Retina (tissue), 1 donor: Measurements from ENCODE around the gene DICER1.
"Not testable (repeated sequence)": the region's sequence is repeated elsewhere in the genome, so short reads cannot be mapped to it uniquely, and the experiment has no call there.

Experiments used
- DNase-seq: peaks from one replicate; pipeline ENCODE4 v3.0.0-alpha.2; 2016

The DICER1 gene

DNA sequence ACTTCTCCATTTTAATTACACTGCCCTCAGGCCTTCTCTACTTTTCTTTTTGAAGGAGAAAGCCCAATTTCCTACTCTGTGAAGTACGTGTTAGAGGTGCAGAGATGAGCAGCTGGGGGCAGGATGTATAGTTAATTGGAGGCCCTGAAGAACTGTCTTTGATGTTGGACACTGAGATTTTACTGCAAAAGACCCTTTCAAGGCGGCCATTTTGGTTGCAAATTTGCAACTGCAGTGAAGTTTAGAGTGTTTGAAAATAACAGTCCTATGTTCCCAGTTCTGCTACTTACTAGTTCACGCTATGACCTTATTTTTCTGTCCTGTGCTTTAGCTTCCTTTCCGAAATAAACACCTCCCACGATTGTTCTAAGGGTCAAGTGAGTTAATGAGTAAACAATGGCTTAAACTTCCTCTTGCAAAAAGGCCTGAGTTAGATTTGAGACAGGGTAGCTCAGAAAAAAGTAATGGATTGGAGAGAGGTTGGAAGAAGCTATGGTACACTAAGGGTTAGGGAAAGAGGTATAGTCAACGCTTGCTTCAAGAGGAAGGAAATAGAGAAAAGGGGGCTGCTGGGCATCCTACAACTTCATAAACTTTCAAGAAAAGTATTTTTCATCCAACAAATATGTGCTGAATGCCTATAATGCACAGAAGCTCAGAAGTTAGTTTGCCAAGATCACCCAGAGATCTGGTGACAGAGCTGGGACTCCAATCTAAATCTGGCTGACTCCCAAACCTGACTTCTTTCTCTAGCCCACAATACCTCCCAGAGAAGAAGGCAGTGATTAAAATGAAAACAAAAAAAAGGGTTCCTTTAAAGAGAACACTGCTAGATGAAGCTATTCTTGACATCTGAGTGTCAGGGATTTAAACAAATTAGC is 26.4 kb upstream of the DICER1 start:
- no peak for DNase-seq

DNA sequence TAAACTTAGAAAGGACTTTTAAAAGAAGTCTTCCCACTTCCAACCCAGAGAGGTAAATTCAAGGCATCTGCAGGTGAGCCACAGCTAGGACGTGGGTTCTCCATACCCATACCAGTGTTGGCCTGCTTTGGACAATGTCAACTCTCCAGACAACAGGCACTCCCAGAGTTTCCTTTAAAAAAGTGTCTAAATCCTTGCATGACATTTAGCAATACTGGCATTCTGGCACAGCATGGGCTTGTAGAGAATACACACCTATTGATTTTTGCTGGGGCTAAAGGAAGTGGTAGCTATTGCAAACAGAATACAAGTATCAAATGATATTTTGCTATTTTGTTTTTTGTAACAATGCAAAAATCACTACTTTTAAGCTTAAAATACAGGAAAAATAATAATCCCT is 25.8 kb upstream of the DICER1 start:
- DNase-seq: no peak

DNA sequence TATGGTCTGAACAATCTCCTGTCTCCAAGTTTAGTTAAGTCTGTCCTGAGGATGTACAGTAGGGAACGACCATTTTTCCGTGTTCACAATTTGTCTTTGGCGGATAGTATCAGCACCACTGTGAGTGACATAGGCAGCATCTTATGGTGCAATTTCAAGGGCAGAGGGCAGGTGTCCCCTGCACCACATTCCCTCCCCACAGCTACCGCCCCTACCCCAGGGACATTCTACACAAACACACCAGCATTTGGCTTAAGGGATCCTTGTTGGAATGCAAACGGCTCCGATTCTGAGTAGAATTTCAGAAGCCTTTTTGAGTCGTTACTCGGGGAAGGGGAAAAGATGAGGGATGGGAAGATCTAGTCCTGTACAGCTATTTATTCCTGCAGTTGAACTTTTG is 25.1 kb upstream of the DICER1 start:
- DNase-seq: no peak

DNA sequence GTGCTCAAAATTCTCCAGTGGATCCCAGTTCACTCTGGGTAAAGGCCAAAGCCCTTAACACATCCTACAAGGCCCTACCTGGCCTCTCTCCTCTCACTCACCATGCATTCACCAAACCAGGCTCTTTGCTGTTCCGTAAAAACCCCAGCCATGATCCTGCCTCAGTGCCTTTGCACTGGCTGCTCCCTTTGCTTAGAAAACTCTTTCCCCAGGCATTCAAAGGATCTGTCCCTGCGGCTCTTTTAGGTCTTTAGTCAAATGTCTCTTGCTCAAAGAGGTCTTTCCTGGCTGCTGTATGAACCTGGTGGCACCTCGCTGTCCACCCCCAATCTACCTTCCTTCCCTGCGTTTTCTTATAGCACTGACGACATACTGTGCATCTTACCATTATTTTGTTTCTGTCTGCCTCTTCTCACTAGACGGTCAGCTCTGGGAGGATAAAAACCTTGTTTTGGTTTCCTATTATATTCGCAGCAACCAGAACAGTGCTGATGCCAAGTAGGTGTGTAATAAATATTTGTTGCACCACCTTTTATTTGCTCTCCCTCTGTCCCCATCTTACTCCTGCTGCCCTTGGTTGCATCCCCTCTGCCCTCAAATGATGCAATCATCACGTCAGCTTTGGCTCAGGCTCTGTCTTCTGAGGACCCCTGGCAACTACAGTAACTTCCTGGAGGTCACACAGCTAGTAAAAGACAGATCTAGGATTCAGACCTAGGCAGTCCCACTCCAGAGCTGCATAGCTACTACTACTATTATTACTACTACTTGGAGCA is 23.8 kb upstream of the DICER1 start:
- no peak for DNase-seq

DNA sequence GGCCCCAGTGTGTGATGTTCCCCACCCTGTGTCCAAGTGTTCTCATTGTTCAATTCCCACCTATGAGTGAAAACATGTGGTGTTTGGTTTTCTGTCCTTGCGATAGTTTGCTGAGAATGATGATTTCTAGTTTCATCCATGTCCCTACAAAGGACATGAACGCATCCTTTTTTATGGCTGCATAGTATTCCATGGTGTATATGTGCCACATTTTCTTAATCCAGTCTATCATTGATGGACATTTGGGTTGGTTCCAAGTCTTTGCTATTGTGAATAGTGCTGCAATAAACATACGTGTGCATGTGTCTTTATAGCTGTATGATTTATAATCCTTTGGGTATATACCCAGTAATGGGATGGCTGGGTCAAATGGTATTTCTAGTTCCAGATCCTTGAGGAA is 18.3 kb upstream of the DICER1 start:
- DNase-seq: not testable (repeated sequence)

DNA sequence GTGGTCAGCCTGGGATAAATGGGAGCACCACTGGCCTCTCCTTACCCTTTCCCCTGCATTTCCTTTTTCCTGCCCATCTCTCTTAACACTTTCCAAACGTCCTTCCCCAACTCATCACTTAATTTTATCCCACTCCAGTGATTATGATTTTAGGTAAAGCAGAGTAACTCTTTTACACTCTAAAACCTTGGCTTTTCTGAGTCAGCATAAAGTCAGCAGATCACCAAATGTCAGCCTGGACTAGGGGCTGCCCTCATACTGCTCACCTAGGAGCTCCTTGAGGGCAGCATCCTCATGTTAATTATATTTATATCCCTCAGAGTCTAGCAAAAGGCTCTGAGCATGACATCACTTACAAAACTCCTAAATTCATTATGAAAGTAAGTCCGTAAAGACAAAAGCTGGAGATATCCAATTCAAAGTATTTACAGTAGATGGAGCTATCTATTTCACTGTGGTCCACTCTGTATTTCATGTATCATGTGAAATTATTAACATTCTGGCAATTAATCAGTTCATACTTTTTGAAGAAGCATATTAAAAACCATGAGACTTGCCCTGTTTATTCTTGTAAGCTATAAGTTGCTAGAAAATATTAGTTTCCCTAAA is 17.0 kb upstream of the DICER1 start:
- DNase-seq: no peak

DNA sequence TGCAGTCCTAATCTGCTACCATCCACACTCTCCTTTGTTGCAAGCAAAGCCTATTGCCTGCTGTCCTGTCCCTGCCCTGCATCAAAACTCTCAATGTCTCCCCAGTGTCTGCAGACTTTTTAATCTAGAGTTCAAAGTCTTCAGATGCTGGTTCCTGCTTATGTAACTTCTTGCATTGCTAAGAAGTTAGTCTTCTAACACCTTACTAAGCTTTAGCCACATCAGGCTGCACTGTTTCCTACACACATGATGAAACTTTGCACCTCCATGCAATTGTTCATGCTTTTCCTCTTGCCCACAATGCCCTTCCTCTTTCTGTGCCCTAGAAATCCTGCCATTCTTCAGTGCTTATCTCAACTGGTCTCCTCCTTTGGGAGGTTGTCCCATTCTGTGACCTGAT is 16.2 kb upstream of the DICER1 start:
- DNase-seq: no peak

DNA sequence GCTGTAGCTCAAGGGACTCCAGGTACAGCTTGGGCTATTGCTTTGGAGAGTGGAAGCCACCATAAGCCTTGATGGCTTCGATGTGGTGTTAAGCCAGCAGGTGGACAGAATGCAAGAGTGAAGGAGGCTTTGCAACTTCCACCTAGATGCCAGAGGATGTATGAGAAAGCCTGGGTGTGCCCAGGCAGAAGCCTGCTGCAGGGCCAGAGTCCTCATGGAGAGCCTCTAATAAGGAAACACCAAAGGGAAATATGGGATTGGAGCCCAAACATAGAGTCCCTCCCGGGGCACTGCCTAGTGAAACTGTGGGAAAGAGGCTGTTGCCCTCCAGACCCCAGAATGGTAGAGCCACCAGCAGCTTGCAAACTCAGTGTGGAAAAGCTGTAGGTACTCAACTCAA is 9.8 kb upstream of the DICER1 start:
- no peak for DNase-seq

DNA sequence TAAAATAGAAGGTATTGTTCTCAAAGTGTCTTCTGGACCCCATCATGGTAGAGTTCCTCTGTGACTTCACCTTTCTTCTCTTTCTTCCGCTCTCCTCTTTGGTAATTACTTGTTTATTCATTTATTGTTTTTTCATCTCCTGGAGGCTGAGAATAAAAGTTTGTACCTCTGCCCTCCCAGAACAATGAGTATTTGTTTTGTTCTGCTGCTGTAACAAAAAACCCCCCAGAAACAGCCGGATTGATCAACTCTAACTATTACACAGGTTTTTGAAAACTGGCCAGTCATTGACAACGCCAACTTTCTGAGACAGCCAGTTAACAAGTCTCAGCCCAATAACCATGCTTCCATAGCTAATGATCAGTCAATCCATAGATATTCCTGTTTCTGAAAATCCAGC is 8.2 kb upstream of the DICER1 start:
- no peak for DNase-seq

DNA sequence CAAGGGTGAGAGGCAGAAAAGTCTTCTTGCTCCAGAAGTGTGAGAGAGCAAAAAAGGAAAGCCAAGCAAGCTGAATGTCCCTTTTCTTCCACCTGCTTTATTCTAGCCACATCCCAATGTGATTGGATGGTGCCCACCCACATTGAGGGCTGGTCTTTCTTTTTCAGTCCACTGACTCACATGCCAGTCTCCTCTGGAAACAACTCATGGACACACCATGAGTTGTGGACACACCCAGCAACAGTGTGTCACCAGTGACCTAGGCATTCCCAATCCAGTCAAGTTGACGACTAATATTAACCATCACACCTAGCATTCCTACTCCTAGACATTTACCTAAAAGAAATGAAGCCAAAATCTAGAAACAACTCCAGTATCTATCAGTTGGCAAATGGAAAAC is 7.2 kb upstream of the DICER1 start:
- DNase-seq: no peak

DNA sequence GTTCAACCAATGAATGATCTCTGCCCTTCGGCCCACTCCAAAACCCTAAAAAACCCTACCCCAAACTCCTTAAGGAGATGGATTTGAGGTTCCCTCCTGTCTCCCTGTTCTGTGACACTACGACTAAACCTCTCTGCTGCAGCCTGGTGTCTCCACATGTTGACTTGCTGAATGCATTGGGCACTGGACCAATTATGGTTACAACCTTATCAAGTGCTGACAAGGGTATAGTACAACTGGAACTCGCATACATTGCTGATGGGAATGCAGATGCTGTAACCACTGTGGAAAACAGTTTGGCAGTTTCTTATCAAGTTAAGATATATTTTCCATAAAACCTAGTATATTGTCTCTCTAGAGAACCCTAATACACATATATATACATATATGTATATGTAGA is 6.3 kb upstream of the DICER1 start:
- no peak for DNase-seq

DNA sequence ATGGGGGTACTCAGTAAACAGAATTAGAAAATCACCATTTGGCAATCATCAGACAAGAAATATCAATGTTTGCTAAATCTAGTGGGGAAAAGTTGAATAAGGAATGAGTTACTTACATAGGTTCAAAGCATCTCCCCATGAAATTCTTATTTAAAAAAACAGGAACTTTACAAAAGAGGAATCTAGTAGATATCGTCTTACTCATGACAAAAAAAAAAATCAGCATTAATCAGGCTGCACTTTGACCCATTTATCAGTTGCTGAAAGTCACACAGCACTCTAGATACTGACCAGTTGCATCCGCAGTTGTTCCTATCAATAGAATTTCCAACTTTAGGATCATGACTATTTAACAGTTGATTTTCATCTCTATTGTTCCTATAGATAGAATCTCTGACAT is 5.8 kb upstream of the DICER1 start:
- DNase-seq: no peak

DNA sequence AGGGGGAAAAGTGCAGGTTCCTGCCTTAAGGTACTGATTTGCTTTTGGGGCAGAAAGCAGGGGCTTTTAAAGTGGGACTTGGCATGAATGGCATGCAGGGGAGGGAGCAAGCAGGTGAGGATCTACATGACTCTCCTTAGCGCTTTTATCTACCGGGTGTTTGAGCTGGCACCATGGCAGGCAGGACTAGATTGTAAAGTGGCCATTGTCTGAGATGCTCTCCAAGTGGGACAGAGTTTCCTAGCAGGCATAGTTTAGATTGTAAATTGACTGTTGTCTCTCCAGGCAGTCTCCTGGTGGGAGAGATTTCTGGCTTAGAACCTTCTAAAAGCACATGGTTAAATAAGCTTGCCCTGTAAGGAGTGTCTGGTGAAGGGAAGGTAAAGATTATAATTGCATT is 5.3 kb upstream of the DICER1 start:
- no peak for DNase-seq

DNA sequence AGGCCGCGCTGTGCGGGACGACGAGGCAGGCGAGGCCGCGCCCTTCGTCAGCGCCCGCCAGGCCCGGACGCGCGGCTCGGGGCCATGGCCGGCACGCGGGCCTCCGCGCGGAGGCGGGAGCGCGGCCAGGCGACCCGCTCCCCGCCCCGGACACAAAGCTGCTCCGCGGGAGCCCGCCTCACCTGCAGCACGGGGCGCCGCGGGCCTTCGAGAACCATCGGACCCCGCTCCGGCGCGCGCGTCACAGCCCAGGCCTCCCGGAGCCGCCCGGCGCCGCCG is 342 bp downstream of the DICER1 start:
- no peak for DNase-seq

DNA sequence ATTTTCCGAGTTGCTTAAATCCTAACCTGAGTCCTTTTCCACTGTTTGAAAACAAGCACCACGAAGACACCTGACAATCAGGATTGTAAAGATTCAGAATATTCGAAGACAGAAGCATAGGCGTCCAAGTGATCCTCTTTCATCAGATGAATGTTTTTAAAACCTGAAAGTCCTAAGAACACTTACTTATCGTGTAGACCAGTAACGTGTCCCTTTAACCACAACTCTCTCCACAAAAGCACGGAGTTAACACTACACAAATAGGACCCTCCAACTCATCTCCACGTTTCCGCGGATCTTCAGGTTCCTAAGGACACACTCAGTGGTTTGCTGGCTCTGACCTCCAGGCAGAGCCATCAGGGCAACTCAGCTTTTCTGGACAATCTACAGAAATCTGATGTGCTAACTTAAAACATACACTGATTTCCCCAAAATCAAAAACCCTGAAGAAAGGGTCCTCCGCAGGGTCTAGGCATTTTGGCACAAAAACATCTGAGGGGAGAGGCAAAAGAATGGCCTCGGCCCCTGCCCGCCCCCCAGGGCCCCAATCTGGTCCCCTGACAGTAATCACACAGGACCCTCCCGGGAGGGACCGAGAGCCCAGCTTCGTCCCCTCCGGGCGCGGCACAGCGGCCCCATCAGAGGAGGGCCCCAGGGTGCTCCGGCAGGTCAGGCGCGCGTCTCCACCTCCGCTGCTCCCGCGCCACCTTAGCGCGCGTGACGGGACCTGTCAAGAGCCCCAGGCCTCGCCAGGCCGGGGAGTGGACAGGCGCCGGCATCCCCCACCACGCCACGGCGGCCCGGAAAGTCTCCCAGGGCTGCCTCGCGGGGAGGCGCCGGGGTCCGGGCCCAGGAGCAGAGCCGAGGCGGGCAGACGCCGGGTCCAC is 925 bp downstream of the DICER1 start:
- peak; percentile 74 for DNase-seq

DNA sequence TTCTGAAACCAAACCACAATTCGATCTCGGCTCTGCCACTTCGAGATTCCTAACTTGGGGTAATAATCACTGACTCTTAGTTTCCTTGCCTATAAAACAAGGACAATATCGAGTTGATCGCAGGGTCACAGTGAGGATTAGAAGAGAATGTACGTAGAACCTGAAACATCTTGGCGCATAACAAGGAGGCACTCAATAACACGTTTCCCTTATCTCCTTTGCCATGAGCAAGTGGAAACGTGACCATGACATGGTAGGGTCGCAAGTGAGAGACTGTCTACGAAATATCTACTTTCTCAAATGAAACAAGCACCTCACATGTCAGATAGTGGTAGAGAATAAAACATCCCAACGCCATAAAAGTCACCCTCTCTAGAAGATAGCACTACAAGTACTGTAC is 2.3 kb downstream of the DICER1 start:
- DNase-seq: no peak

DNA sequence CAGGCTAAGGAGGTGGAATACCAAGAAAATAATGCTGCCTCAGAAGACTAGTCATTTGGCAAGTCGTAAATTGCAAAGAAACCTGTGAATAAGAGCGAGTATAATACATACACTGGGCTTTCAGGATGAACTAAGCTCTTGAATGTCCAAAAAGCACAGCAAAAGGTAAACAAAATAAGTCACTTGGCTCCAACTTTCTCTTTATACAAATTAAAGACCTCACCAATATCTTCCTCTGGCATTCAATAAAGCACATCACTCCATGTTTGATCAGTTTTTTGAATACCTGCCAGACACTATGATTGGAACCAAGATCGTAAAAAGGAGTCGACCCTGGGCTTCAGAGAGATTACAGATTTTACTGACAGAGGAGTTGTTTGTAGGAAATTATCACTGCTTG is 3.5 kb downstream of the DICER1 start:
- DNase-seq: no peak

DNA sequence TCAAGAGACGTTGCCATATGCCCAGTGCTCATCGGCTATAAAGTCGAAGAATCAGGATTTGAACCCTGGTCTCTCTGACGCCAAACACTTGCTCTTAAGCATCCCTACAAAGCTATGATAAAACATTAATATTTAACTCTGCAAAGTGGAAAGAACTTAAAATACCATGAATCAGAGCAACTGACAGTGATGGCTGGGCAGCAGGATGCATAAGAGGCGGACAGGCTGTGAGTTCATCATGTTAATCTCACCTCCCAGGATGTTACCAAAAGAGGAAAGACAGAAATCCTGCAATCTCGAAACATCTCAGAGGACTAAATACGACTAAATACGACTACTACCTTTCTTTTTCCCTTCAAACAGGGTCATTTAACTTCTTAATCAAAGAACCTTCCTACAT is 5.8 kb downstream of the DICER1 start:
- DNase-seq: no peak

DNA sequence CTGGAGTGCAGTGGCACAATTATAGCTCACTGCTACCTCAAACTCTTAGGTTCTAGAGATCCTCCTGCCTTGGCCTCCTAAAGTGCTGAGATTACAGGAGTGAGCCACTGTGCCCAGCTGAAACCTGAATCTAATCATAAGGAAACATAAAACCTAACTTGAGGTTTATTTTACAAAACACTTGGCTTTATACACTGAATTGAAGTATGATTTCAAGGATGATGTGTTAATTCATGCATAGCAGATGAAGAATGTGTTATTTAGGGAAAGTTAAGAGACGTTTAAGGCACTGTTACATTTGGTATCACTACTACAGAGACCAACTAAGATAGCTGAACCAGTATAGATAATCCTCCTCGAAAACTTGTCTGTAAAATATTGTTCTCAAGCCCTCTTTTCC is 6.4 kb downstream of the DICER1 start:
- DNase-seq: no peak

DNA sequence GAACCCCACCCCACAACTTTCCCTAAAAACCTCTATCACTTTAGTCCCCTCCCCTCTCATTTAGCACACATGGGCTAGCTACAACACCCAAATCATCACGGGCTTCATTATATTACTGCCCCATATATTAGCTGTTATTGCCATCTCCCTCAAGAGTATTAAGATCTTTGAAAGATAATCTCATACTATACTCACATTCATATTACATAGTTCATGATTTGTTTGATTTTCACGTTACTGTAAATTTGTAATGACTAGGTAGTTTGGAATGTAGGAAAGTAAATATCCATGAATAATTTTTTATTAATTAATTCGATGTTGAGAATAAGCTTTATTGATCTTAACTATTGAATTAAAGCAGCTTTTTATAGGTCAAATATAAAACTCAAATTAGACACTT is 7.9 kb downstream of the DICER1 start:
- DNase-seq: no peak

DNA sequence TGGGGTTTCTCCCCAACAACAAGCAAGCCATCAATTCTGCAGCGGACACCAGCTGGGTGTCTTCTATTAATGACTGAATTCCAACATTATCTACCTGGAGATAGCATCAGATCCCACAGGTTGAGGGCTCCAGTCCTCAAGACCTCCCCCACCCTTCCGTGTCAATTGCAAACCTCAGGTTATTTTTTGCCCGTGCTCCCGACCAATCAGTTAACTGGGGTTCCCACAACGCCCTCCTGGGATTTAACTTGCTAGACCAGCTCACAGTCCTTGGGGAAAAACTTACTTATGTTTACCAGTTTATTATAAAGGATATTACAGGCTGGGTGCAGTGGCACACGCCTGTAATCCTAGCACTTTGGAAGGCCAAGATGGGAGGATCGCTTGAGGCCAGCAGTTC is 9.7 kb downstream of the DICER1 start:
- DNase-seq: no peak

DNA sequence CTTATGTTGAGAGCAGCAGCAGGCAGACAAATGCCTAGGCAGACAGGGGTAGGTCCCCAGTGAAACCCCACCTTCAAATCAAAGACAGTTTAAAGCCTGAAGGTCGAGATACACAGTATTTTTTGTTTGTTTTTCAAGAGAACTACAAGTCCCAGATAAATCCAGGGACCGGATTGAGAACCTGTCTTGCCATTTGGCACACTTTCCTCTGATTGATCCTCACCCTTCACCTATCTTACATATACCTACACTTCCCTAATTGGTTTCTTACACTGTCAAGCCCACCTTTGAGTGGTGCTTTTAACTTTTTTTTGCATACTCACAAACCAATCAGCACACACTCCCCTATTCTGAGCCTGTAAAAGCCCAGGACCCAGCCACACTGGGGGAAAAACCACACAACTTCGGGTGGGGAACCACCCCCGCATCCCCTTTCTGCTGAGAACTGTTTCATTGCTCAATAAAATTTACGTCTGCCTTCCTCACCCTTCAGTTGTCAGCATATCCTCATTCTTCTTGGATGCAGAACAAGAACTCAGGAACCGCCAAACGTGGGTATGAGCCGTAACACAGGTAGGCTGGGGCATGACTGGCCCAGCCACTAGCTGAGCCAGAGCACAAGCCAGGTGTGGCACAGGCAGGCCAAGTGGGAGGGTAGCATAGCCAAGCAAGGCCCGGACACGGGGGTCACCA is 11.1 kb downstream of the DICER1 start:
- DNase-seq: no peak

DNA sequence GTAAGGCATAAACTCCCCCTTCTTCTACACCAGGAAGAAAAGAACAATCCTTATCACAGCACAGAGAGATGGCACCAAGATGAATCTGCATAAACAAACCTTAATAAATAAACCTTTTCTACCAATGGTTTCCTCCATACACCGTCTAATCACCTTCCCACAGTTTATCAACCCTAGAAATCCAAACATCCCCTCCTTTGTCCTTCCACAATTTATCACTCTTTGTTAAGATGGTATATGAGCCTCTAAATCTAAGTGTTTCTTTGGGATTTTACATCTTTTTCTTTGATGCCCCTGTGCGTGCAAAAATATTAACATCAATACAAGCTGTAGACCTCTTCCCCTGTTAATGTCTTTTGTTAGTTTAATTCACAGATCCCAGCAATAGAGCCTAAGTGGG is 12.5 kb downstream of the DICER1 start:
- DNase-seq: no peak
